ENCODE data around the gene FKBP1A. TPM values are rescaled to one million over a fixed set of nuclear protein-coding genes. Genes with fewer than 3 reads are reported as not detected.
A peak's percentile ranks its signal among the peaks of the same experiment; 100 is the strongest.

FKBP1A gene
- total and polyA plus RNA-seq, 7 donors: 71.7 to 515 (median 118) TPM

GRCh38 chr20:1434571-1435336, 41.9 kb upstream of the FKBP1A start:
- TF ChIP-seq EP300 (IDR thresholded peaks at IDR 0.05): no peak
- TF ChIP-seq POLR2AphosphoS5 (IDR thresholded peaks at IDR 0.05): no peak
- TF ChIP-seq POLR2A (IDR thresholded peaks at IDR 0.05): no peak
- no peak for TF ChIP-seq CTCF (IDR thresholded peaks at IDR 0.05)
- no peak overlapping the region for H3K27ac ChIP-seq
- H3K4me1 ChIP-seq: peaks cover 0 to 5% (median 0%) of the 10 kb centered on the region in 4 donors
- DNase-seq: no peak
- 40 to 80% methylated on average over 2 of the region's 2 CpGs for WGBS, 2 donors
- H3K36me3 ChIP-seq: peaks cover 0 to 3% (median under 1%) of the 10 kb centered on the region in 4 donors
- intact Hi-C loops (cut with DNase I): no loop called here
- H3K4me3 ChIP-seq: no peak overlapping the region
- H3K9me3 ChIP-seq: no peaks in the 10 kb centered on the region
- H3K27me3 ChIP-seq: no peaks in the 10 kb centered on the region

- intact Hi-C loops (cut with DNase I): no loop called here
- Histone ChIP-seq H3K4me1 (peaks cover 0 to 5% (median 0%) of the 10 kb centered on the region in 4 donors), H3K9me3 (no peaks in the 10 kb centered on the region), H3K4me3 (no peak overlapping the region), H3K27me3 (no peaks in the 10 kb centered on the region), H3K36me3 (no peaks in the 10 kb centered on the region), H3K27ac (no peak overlapping the region)
- TF ChIP-seq CTCF (IDR thresholded peaks at IDR 0.05) (no peak), POLR2A (IDR thresholded peaks at IDR 0.05) (no peak), EP300 (IDR thresholded peaks at IDR 0.05) (no peak), POLR2AphosphoS5 (IDR thresholded peaks at IDR 0.05) (no peak)
- DNase-seq: no peak
- 46 to 62% methylated on average over 1 of the region's 1 CpG for WGBS, 2 donors
Measured at GRCh38 chr20:1431158-1431557, 38.3 kb upstream of the FKBP1A start.

- H3K4me1 ChIP-seq: peaks cover 0 to 5% (median 0%) of the 10 kb centered on the region in 4 donors
- H3K27me3 ChIP-seq: no peaks in the 10 kb centered on the region
- whole genome bisulfite sequencing, 2 donors: 87 to 92% methylated on average over 1 of the region's 1 CpG
- no peaks in the 10 kb centered on the region for H3K9me3 ChIP-seq
- no peak overlapping the region for H3K4me3 ChIP-seq
- no peak for DNase-seq
- H3K36me3 ChIP-seq: no peaks in the 10 kb centered on the region
- TF ChIP-seq POLR2A (IDR thresholded peaks at IDR 0.05): no peak
- peak in 1 of 4 donors; percentile 13 for TF ChIP-seq POLR2AphosphoS5 (IDR thresholded peaks at IDR 0.05)
- TF ChIP-seq CTCF (IDR thresholded peaks at IDR 0.05): no peak
- TF ChIP-seq EP300 (IDR thresholded peaks at IDR 0.05): no peak
- intact Hi-C loops (cut with DNase I): no loop called here
- H3K27ac ChIP-seq: no peak overlapping the region
Measured at GRCh38 chr20:1430004-1430451, 37.2 kb upstream of the FKBP1A start.

- intact Hi-C loops (cut with DNase I): no loop called here
- 52 to 85% methylated on average over 4 of the region's 4 CpGs for WGBS, 2 donors
- H3K27me3 ChIP-seq: peaks cover 0 to under 1% (median 0%) of the 10 kb centered on the region in 3 donors
Measured at GRCh38 chr20:1429143-1429728, 36.4 kb upstream of the FKBP1A start.

More at GRCh38 chr20:1429143-1429728, 36.4 kb upstream of the FKBP1A start:
- TF ChIP-seq POLR2A (IDR thresholded peaks at IDR 0.05) (no peak), POLR2AphosphoS5 (IDR thresholded peaks at IDR 0.05) (no peak), CTCF (IDR thresholded peaks at IDR 0.05) (no peak), EP300 (IDR thresholded peaks at IDR 0.05) (no peak)
- Histone ChIP-seq H3K4me1 (peaks cover 0 to 5% (median 0%) of the 10 kb centered on the region in 4 donors), H3K36me3 (no peaks in the 10 kb centered on the region), H3K4me3 (no peak overlapping the region), H3K9me3 (no peaks in the 10 kb centered on the region), H3K27ac (no peak overlapping the region)
- no peak for DNase-seq

All from sigmoid colon (tissue), 7 donors.